CD4-positive, alpha-beta T cell treated with Interleukin-12 subunit alpha and Interleukin-12 subunit beta, for 1 hour (primary cell): Measurements from ENCODE around the gene MRPL40.

Source experiments
- DNase-seq: peaks from one replicate; pipeline ENCODE4 v3.0.0-alpha.2; 2020

Gene MRPL40

DNA sequence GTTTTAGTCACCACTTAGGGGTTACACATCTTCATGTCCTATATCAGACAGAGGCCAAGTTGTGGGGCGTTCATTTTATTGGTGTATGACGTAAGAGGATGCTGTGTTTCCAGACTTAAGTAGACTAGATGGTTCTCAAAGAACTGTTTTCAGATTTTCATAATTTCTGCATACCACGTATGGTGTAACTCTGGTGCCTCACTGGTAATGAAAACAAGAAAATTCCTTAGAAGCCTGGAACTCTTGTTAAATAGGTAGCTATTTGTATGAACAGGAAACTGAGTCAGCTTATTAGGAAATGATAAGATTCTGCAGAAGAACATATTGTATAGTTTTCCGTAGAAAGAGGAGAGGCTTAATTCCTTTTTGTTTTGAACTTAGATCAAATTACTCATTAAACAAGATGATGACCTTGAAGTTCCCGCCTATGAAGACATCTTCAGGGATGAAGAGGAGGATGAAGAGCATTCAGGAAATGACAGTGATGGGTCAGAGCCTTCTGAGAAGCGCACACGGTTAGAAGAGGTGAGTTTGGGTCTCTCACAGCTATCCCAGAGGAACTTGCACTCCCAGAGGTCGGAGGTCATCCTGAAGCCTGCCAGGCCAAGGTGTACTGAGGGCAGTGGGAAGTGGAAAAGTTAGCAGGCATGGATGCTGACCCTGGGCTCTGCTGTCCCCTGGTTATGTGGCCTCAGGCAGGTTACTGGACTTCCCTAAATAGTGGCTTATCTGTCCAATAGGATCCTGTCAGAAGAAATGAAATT, 51.3 kb downstream of the MRPL40 start:
- no peak for DNase-seq
